ENCODE measurements around the gene TBX10.
"Not testable (repeated sequence)": the region's sequence is repeated elsewhere in the genome, so short reads cannot be mapped to it uniquely, and the experiment has no call there.

Gene TBX10

GRCh38 chr11:67644472-67645418, 5.2 kb upstream of the TBX10 start:
- DNase-seq: no peak

GRCh38 chr11:67644042-67644441, 4.5 kb upstream of the TBX10 start:
- DNase-seq: no peak

DNA sequence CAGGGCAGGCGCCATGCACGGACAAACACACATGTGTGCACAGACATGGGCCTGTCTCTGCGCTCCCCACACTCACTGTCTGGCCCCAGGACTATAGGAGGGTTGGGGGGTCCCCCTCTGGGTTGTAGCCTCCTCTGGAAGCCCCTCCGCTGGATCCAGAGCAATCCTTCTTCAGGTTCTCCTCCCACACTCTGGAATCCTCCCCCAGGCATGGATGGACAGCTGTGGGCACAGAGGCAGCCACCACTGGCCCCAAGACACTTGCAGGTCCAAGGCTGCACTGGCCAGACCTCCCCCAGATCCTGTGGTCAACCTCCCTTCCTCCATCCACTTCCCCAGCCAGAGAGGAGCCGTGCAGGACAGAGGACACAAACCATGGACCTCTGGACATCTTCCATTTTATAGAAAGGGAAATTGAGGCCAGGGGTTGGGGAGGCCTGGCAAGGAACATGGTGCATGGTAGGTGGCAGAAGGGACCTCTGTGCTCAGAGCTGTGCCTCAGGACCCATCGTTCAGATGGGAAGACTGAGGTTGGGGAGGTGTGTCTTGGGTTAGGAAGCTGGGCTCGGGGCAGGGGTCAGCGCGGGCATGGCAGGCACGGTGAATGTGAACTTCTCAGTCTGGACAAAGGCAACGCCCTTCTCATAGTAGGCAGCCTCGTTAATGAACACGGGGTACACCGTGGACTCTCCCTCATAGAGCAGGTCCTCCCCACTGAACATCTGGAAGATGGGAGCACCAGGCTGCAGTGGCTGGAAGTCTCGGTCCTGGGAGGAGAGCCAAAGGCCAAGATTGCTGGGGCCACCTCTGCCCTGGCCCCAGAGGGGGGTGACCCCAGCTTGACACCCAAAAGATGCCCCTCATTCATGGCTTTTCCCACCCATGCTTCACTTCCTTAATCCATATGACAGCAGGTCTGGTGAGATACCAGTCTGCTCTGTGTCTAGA, 2.9 kb upstream of the TBX10 start:
- no peak for DNase-seq

- DNase-seq: no peak
Measured at GRCh38 chr11:67641338-67642172, 2.0 kb upstream of the TBX10 start.

GRCh38 chr11:67640758-67641337, 1.3 kb upstream of the TBX10 start:
- DNase-seq: no peak

DNA sequence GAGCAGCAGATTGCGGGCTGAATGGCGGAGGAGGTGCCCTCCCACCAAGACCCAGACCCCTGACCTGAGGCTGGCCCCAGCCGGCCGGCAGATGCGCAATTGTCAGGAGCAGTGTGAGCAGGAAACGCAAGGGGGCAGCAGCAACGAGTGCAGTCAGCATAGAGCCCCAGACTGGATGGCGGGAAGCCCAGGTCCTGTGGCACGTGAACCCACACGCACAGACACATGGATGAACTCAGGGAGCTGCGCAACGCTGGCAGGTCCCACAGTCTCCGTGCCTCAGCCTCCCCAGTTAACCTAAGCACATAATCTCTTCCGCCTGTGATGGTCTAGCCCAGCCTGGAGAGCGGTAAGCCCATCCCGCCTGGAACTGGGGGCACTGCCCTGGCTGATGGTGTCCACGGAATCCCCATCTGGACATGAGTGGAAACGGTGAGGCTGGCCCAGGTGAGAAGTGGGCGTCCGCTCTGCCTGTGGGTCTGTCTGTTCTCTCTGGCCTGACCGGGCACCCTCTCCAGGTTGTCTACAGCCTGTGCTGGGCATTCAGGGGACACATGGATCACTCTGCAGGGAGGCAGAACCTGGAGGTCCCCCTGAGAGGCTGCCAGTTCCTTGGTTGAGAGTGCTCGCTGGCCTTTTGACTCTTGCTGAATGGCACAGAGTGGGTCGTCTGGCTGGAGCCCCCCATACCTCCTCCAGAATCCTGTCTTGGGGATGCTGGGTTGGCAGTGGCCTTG, 626 bp upstream of the TBX10 start:
- DNase-seq: peak; percentile 30

- no peak for DNase-seq
Measured at GRCh38 chr11:67638535-67639437, 777 bp downstream of the TBX10 start.

DNA sequence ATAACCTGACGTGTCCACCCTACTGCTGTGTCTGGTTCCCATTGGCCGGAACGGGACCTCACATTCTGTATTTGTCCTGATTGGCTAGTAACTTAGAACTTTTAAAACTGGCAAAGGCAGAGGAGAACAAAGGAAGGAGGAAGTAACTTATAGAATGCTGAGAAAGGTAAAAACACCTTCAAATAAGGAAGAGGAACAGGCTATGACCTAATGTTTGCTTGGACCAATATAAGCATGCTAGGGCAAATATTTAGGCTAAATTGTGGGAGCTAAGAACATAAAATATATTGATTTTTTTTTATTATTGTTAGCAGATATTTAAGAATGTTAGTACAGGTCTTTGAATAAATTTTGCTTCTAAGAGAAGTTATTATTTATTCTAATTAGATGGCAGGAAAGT, 2.1 kb downstream of the TBX10 start:
- not testable (repeated sequence) for DNase-seq

GRCh38 chr11:67636962-67637361, 2.6 kb downstream of the TBX10 start:
- no peak for DNase-seq

- DNase-seq: no peak
Measured at GRCh38 chr11:67635231-67635521, 4.4 kb downstream of the TBX10 start.

DNA sequence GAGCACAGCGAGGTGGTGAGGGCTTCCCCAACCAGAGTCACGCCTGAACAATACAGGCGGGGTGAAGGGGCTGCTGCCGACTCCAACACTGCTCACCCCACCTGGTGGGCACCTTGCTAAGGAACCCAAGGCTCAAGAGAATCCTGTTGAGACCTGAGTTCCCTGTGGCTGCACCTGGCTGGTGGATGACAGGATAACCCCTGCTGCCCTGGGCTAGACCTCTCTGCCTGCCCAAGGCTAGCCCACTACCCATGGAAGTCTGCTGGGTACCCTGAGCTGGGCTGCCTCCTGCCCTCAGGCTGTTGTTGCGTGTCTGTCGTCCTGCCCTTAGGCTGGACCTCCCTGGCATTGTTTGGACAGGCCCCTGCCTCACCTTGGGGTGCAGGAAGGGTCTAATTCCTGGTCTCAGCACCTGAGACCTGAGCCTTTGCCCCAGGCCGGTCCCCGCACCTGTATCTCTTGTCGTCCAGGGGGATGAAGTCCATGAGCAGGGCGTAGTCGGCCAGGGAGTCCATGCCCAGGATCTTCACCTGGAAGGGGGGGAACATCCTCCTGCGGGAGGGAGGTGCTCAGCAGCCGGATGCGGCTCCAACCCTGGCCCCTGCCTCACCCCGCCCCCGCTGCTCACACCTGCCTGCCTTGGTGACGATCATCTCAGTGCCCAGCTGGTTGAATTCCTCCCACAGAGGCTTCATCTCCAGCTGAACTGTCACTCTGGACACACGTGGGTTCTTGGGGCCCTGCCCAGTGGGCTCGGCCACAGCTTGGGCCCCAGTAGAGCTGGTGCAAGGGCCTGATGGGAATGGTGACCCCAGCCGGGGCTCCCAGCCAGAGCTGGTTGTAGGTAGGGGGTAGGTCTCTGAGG, 5.0 kb downstream of the TBX10 start:
- no peak for DNase-seq

GRCh38 chr11:67633758-67634365, 5.7 kb downstream of the TBX10 start:
- DNase-seq: no peak

DNA sequence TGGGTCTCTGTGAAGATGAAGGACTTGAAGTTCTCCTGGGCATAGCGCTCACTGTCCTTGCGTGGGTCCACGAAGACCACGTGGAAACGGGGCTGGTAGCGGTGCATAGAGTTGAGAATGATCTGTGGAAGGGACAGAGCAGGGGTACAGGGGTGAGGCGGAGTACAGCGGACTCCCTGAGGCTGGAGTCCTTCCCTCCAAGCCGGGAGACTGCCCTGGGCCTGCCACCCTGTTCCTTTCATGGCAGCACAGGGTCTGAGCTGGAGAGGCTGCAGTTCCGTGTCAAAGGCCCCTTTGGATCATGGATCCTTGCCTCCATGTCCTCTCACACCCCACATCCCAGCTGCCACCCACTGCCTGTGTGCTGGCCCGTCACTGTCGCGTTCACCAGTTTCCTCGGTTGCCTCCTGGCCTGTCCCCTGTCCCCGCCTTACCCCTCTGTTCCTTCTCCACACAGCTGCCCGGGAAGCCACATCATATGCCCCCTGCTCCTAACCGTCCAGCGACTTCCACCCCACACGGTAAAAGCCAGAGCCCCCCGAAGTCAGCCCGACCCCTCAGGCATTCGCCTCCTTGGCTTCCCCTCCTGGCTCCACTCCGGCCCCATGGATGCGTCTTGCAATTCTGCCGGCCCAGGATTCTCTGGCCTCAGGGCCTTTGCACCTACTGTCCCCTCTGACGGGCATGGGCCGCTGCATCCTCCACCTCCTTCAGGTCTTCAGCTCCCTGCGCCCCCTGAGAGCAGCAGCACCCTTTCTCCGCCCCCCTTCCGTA, 6.4 kb downstream of the TBX10 start:
- no peak for DNase-seq

GRCh38 chr11:67632175-67632981, 7.2 kb downstream of the TBX10 start:
- DNase-seq: no peak

- DNase-seq: no peak
Measured at GRCh38 chr11:67631853-67632174, 7.7 kb downstream of the TBX10 start.

- DNase-seq: no peak
Measured at GRCh38 chr11:67631411-67631810, 8.2 kb downstream of the TBX10 start.

GRCh38 chr11:67630943-67631331, 8.6 kb downstream of the TBX10 start:
- DNase-seq: no peak

Measured in HCEC 1CT (cell line).